ENCODE data around the gene KRTAP1-1. TPM values are rescaled to one million over a fixed set of nuclear protein-coding genes. Genes with fewer than 3 reads are reported as not detected.

The KRTAP1-1 gene
- total and polyA plus RNA-seq, 8 donors, result not detected

GRCh38 chr17:40996829-40997228 lies 44.4 kb downstream of the KRTAP1-1 start:
- peaks cover 0 to 62% of the 10 kb centered on the region in 2 donors for H3K27me3 ChIP-seq
- TF ChIP-seq CTCF (IDR thresholded peaks at IDR 0.05), result no peak
- intact Hi-C loops (cut with DNase I), result no loop called here
- H3K4me3 ChIP-seq, result no peak overlapping the region
- ATAC-seq (no peak), DNase-seq (no peak)
- no peaks in the 10 kb centered on the region for H3K36me3 ChIP-seq
- no peaks in the 10 kb centered on the region for H3K9me3 ChIP-seq
- no peak overlapping the region for H3K27ac ChIP-seq
- no peaks in the 10 kb centered on the region for H3K4me1 ChIP-seq

- no peak overlapping the region for H3K4me3 ChIP-seq
- DNase-seq, result no peak
- intact Hi-C loops (cut with DNase I), result no loop called here
- no peaks in the 10 kb centered on the region for H3K36me3 ChIP-seq
- H3K4me1 ChIP-seq, result no peaks in the 10 kb centered on the region
- TF ChIP-seq CTCF (IDR thresholded peaks at IDR 0.05), result no peak
- ATAC-seq, result no peak
- no peaks in the 10 kb centered on the region for H3K9me3 ChIP-seq
- no peak overlapping the region for H3K27ac ChIP-seq
- peaks cover 0 to 66% of the 10 kb centered on the region in 2 donors for H3K27me3 ChIP-seq
These were observed 46.1 kb downstream of the KRTAP1-1 start for GRCh38 chr17:40995116-40995515.

GRCh38 chr17:40993839-40994238 lies 47.4 kb downstream of the KRTAP1-1 start, which contains the start of gene KRTAP3-3:
TSS of gene KRTAP3-3 (minus strand) at chr17:40994164. CDS start at chr17:40994097, 67 bp downstream.
- no peak for DNase-seq
- Histone ChIP-seq H3K36me3 (no peaks in the 10 kb centered on the region), H3K4me3 (no peak within 1 kb of the TSS), H3K4me1 (no peaks in the 10 kb centered on the region), H3K9me3 (no peaks in the 10 kb centered on the region), H3K27me3 (peaks cover 0 to 59% of the 10 kb centered on the region in 2 donors), H3K27ac (no peak within 1 kb of the TSS)
- no peak for ATAC-seq
- TF ChIP-seq CTCF (IDR thresholded peaks at IDR 0.05), result no peak
- intact Hi-C loops (cut with DNase I), result no loop called here

GRCh38 chr17:40993084-40993483 lies 48.2 kb downstream of the KRTAP1-1 start:
- TF ChIP-seq CTCF (IDR thresholded peaks at IDR 0.05), result no peak
- Histone ChIP-seq H3K9me3 (no peaks in the 10 kb centered on the region), H3K27ac (no peak overlapping the region), H3K27me3 (peaks cover 0 to 52% of the 10 kb centered on the region in 2 donors), H3K36me3 (no peaks in the 10 kb centered on the region), H3K4me1 (no peaks in the 10 kb centered on the region), H3K4me3 (no peak overlapping the region)
- ATAC-seq (no peak), DNase-seq (no peak)
- intact Hi-C loops (cut with DNase I), result no loop called here

- Histone ChIP-seq H3K27me3 (peaks cover 0 to 51% of the 10 kb centered on the region in 2 donors), H3K4me1 (no peaks in the 10 kb centered on the region), H3K27ac (no peak overlapping the region), H3K36me3 (no peaks in the 10 kb centered on the region), H3K4me3 (no peak overlapping the region), H3K9me3 (no peaks in the 10 kb centered on the region)
- ATAC-seq (no peak), DNase-seq (no peak)
- no peak for TF ChIP-seq CTCF (IDR thresholded peaks at IDR 0.05)
- intact Hi-C loops (cut with DNase I), result no loop called here
These were observed 48.6 kb downstream of the KRTAP1-1 start for GRCh38 chr17:40992666-40993065.

Other genes starting within 250 kb of the KRTAP1-1 start
Only the 30 nearest of the 37 such genes appear.
- gene KRT12, start 174.2 kb downstream of the KRTAP1-1 start, total RNA-seq, result not detected
- under 1 TPM in 3 of 6 donors, not detected in 3; 0.10 to 0.26 (median 0.21) TPM for gene KRT12, start 174.2 kb downstream of the KRTAP1-1 start, polyA plus RNA-seq (ENCODE audit: insufficient read length in 6 of 6)
- not detected for gene KRT20, start 156.2 kb downstream of the KRTAP1-1 start, total RNA-seq
- under 1 TPM in 2 of 6 donors, not detected in 4; 0.09 to 0.26 TPM for gene KRT20, start 156.2 kb downstream of the KRTAP1-1 start, polyA plus RNA-seq (ENCODE audit: insufficient read length in 6 of 6)
- 1 to 10 TPM in 1 of 2 donors, under 1 TPM in 1; 0.35 to 5.6 TPM for gene KRT23, start 103.8 kb downstream of the KRTAP1-1 start, total RNA-seq
- gene KRT23, start 103.8 kb downstream of the KRTAP1-1 start, polyA plus RNA-seq (ENCODE audit: insufficient read length in 6 of 6), result under 1 TPM in 5 of 6 donors, not detected in 1; 0.09 to 0.31 (median 0.17) TPM
- under 1 TPM in 1 of 2 donors, not detected in 1; 0.41 TPM for gene KRT39, start 74.5 kb downstream of the KRTAP1-1 start, total RNA-seq
- not detected for gene KRT39, start 74.5 kb downstream of the KRTAP1-1 start, polyA plus RNA-seq (ENCODE audit: insufficient read length in 6 of 6)
- gene KRT40, start 57.1 kb downstream of the KRTAP1-1 start, total RNA-seq, result not detected
- gene KRT40, start 57.1 kb downstream of the KRTAP1-1 start, polyA plus RNA-seq (ENCODE audit: insufficient read length in 6 of 6), result not detected
- gene KRTAP3-3, start 47.3 kb downstream of the KRTAP1-1 start, total RNA-seq, result not detected
- gene KRTAP3-3, start 47.3 kb downstream of the KRTAP1-1 start, polyA plus RNA-seq (ENCODE audit: insufficient read length in 6 of 6), result not detected
- not detected for gene KRTAP3-2, start 41.5 kb downstream of the KRTAP1-1 start, total RNA-seq
- not detected for gene KRTAP3-2, start 41.5 kb downstream of the KRTAP1-1 start, polyA plus RNA-seq (ENCODE audit: insufficient read length in 6 of 6)
- gene KRTAP3-1, start 32.3 kb downstream of the KRTAP1-1 start, total RNA-seq, result not detected
- not detected for gene KRTAP3-1, start 32.3 kb downstream of the KRTAP1-1 start, polyA plus RNA-seq (ENCODE audit: insufficient read length in 6 of 6)
- not detected for gene KRTAP1-5, start 14.2 kb downstream of the KRTAP1-1 start, total RNA-seq
- not detected for gene KRTAP1-5, start 14.2 kb downstream of the KRTAP1-1 start, polyA plus RNA-seq (ENCODE audit: insufficient read length in 6 of 6)
- not detected for gene KRTAP1-4, start 11.3 kb downstream of the KRTAP1-1 start, total RNA-seq
- gene KRTAP1-4, start 11.3 kb downstream of the KRTAP1-1 start, polyA plus RNA-seq (ENCODE audit: insufficient read length in 6 of 6), result not detected
- not detected for gene KRTAP1-3, start 6.6 kb downstream of the KRTAP1-1 start, total RNA-seq
- gene KRTAP1-3, start 6.6 kb downstream of the KRTAP1-1 start, polyA plus RNA-seq (ENCODE audit: insufficient read length in 6 of 6), result not detected
- gene KRTAP2-1, start 5.9 kb upstream of the KRTAP1-1 start, total RNA-seq, result not detected
- gene KRTAP2-1, start 5.9 kb upstream of the KRTAP1-1 start, polyA plus RNA-seq (ENCODE audit: insufficient read length in 6 of 6), result not detected
- gene KRTAP2-2, start 13.8 kb upstream of the KRTAP1-1 start, total RNA-seq, result not detected
- gene KRTAP2-2, start 13.8 kb upstream of the KRTAP1-1 start, polyA plus RNA-seq (ENCODE audit: insufficient read length in 6 of 6), result not detected
- 1 to 10 TPM in 1 of 2 donors, not detected in 1; 1.2 TPM for gene KRTAP2-3, start 18.7 kb upstream of the KRTAP1-1 start, total RNA-seq
- not detected for gene KRTAP2-3, start 18.7 kb upstream of the KRTAP1-1 start, polyA plus RNA-seq (ENCODE audit: insufficient read length in 6 of 6)
- not detected for gene KRTAP2-4, start 24.4 kb upstream of the KRTAP1-1 start, total RNA-seq
- gene KRTAP2-4, start 24.4 kb upstream of the KRTAP1-1 start, polyA plus RNA-seq (ENCODE audit: insufficient read length in 6 of 6), result not detected
- not detected for gene KRTAP4-7, start 42.7 kb upstream of the KRTAP1-1 start, total RNA-seq
- not detected for gene KRTAP4-7, start 42.7 kb upstream of the KRTAP1-1 start, polyA plus RNA-seq (ENCODE audit: insufficient read length in 6 of 6)
- gene KRTAP4-8, start 56.7 kb upstream of the KRTAP1-1 start, total RNA-seq, result not detected
- gene KRTAP4-8, start 56.7 kb upstream of the KRTAP1-1 start, polyA plus RNA-seq (ENCODE audit: insufficient read length in 6 of 6), result not detected
- not detected for gene KRTAP4-16, start 60.8 kb upstream of the KRTAP1-1 start, total RNA-seq
- not detected for gene KRTAP4-16, start 60.8 kb upstream of the KRTAP1-1 start, polyA plus RNA-seq (ENCODE audit: insufficient read length in 6 of 6)
- not detected for gene KRTAP4-9, start 63.9 kb upstream of the KRTAP1-1 start, total RNA-seq
- gene KRTAP4-9, start 63.9 kb upstream of the KRTAP1-1 start, polyA plus RNA-seq (ENCODE audit: insufficient read length in 6 of 6), result not detected
- gene KRTAP4-11, start 76.9 kb upstream of the KRTAP1-1 start, total RNA-seq, result not detected
- gene KRTAP4-11, start 76.9 kb upstream of the KRTAP1-1 start, polyA plus RNA-seq (ENCODE audit: insufficient read length in 6 of 6), result under 1 TPM in 1 of 6 donors, not detected in 5; 0.23 TPM
- gene KRTAP4-12, start 82.7 kb upstream of the KRTAP1-1 start, total RNA-seq, result not detected
- gene KRTAP4-12, start 82.7 kb upstream of the KRTAP1-1 start, polyA plus RNA-seq (ENCODE audit: insufficient read length in 6 of 6), result not detected
- not detected for gene KRTAP4-6, start 99.1 kb upstream of the KRTAP1-1 start, total RNA-seq
- not detected for gene KRTAP4-6, start 99.1 kb upstream of the KRTAP1-1 start, polyA plus RNA-seq (ENCODE audit: insufficient read length in 6 of 6)
- not detected for gene KRTAP4-5, start 108.4 kb upstream of the KRTAP1-1 start, total RNA-seq
- gene KRTAP4-5, start 108.4 kb upstream of the KRTAP1-1 start, polyA plus RNA-seq (ENCODE audit: insufficient read length in 6 of 6), result not detected
- not detected for gene KRTAP4-4, start 119.3 kb upstream of the KRTAP1-1 start, total RNA-seq
- not detected for gene KRTAP4-4, start 119.3 kb upstream of the KRTAP1-1 start, polyA plus RNA-seq (ENCODE audit: insufficient read length in 6 of 6)
- not detected for gene KRTAP4-3, start 126.8 kb upstream of the KRTAP1-1 start, total RNA-seq
- gene KRTAP4-3, start 126.8 kb upstream of the KRTAP1-1 start, polyA plus RNA-seq (ENCODE audit: insufficient read length in 6 of 6), result not detected
- gene KRTAP4-2, start 136.8 kb upstream of the KRTAP1-1 start, total RNA-seq, result not detected
- gene KRTAP4-2, start 136.8 kb upstream of the KRTAP1-1 start, polyA plus RNA-seq (ENCODE audit: insufficient read length in 6 of 6), result not detected
- gene KRTAP4-1, start 143.5 kb upstream of the KRTAP1-1 start, total RNA-seq, result not detected
- gene KRTAP4-1, start 143.5 kb upstream of the KRTAP1-1 start, polyA plus RNA-seq (ENCODE audit: insufficient read length in 6 of 6), result not detected
- gene KRTAP9-1, start 148.4 kb upstream of the KRTAP1-1 start, total RNA-seq, result not detected
- not detected for gene KRTAP9-1, start 148.4 kb upstream of the KRTAP1-1 start, polyA plus RNA-seq (ENCODE audit: insufficient read length in 6 of 6)
- not detected for gene KRTAP9-2, start 185.2 kb upstream of the KRTAP1-1 start, total RNA-seq
- gene KRTAP9-2, start 185.2 kb upstream of the KRTAP1-1 start, polyA plus RNA-seq (ENCODE audit: insufficient read length in 6 of 6), result not detected
- not detected for gene KRTAP9-3, start 191.0 kb upstream of the KRTAP1-1 start, total RNA-seq
- gene KRTAP9-3, start 191.0 kb upstream of the KRTAP1-1 start, polyA plus RNA-seq (ENCODE audit: insufficient read length in 6 of 6), result not detected